RKO (cell line): ENCODE measurements around the gene RBBP8.

Experiments used
- DNase-seq: peaks from one replicate; pipeline ENCODE4 v3.0.0-alpha.2; 2016; ENCODE audit warnings: low spot score

RBBP8 gene

DNA sequence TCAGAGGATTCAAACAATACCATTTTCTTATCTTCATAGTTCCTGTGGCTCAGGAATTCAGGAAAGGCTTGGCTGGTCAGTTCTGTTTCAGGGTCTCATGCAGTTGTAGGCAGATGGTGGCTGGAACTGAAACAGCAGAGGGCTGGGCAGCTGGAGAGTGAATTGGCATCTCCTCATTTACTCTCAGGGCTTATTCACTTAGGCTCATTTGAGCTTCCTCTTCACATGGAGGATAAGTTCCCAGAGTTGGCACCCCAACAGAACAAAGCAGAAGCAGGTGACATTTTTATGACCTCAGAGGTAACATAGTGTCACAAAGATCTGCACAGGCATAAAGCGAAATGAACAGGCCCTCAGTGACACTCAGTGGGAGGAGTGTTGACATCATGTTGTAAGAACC lies 66.1 kb downstream of the RBBP8 start:
- no peak for DNase-seq

DNA sequence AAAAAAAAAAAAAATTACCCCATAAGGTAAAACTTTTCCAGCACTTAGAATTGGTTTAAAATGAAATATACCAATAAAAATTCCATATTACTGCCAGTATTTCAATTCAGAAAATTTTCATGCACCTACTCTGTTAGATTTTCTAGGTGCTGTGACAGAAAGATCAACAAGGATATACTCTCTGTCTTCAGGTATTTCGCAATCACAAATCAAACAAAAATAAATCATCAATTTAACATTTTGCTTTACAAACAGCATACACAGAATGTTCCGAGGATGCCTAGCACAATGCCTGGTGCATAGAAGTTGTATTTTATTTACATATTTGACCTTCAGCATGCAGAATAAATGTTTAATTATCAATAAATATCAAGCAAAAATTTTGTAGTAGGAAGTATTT lies 66.5 kb downstream of the RBBP8 start:
- DNase-seq, result no peak

DNA sequence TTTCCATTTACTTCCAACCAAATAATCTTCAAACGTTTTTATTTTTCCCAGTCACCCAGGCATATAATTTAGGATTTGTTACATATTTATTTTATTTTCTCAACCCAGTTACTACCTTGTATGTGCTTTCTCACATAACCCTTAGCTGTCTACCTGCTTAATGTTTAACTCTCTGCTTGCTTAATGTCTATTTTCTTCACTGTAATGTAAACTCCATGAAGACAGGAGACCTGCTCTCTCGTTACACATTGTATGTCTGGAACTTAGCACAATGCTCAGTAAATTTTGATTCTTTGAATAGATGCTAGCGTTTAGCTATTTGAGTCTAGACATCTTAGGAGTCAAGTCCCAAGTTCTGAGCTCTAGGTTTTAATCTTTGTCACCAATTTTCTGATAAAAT lies 70.2 kb downstream of the RBBP8 start:
- no peak for DNase-seq

DNA sequence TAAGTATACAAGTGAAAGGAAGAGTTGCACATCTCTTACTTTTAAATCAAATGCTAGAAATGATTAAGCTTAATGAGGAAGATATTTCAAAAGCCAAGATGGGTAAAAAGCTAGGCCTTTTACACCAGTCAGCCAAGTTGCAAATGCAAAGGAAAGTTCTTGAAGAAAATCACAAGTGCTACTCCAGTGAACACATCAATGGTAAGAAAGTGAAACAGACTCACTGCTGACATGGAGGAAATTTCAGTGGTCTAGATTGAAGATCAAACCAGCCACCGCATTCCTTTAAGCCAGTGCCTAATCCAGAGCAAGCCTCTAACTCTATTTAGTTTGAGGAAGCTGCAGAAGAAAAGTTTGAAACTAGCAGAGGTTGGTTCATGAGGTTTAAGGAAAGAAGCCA lies 79.1 kb downstream of the RBBP8 start:
- DNase-seq, result no peak

DNA sequence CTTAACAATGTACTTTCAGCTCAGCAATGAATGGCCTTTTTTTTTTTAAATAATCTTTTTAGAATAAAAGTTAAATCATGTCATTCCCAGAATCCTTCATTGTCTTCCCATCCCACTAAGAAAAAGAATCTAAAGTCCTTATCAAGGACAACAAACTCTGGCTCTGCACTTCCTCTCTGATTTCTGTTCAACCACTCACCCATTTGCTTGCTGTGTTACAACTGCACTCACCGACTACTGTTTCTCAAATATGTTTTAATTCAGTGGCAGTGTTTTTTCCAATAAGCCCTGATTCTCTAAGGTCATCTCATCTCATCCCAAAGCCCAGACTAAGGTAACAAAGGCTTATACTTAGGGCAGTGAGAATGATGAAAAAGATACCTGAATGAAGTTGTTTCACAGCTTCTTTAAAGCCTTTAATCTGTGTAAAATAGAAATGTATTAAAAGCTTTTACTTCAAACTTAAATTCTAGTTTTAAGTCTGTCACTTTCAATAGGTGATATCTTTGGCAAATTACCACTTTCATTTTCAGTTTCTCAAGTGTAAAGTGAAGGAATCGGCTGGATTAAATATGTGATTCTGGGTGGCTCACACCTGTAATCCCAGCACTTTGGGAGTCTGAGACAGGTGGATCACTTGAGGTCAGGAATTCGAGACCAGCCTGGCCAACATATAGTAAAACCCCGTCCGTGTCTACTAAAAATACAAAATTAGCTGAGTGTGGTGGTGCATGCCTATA lies 87.6 kb downstream of the RBBP8 start:
- DNase-seq, result no peak

DNA sequence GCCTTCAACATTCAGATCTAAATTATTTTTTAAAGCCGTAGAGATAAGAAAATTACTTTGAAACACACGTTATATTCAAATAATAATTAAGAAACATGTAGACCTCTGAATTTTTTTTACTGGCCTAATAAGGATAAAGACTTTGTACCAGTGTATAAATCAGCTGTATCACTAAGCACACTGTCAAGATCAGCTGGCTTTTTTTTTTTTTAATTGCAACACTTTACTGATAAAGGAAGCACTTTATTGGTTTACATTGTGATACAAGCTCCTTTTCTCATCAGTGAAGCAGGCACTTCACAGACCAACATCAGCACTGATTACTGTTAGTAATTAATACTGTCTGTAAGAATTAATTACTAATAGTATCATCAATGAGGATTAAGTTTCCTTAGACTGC lies 88.5 kb downstream of the RBBP8 start:
- DNase-seq, result no peak

DNA sequence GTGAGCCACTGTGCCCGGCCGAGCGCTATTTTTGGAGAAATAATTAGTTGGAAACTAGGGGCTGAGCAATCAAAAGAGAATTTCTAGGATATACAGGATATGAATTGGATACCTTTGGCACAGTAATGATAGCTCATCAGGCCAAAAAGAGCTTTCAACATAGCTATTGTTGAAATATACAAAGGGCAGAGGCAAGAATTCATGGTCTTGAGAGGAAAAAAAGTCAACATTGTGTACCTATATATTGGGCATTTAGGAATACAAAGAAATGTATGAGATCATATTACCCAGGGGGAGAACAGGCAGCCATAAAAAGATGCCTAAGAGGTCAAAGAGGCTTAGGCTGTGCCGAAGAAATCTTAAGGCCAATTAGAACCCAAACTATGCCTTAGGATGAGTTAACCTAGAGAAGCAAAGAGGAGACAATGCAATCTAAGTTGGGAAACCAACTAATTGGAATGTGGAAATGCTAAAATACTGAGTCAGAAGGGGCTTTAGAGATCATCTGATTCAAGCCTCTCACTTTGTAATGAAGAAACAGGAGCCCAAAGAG lies 99.0 kb downstream of the RBBP8 start:
- no peak for DNase-seq

DNA sequence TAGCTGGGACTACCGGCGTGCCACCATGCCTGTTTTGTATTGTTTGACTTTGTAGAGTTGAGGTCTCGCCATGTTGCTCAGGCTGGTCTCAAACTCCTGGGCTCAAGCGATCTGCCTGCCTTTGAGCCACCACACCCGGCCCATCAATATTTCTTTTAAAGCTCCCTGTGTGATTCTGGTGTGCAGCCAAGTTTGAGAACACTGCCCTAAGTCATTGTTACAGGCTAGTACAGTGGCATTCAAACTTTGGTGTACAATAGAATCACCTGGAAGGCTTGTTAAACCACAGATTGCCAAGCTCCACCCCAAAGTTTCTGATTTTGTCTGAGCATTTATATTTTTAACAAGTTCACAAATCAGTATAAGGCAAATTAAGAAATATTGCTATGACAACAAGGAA lies 99.9 kb downstream of the RBBP8 start:
- DNase-seq, result no peak

DNA sequence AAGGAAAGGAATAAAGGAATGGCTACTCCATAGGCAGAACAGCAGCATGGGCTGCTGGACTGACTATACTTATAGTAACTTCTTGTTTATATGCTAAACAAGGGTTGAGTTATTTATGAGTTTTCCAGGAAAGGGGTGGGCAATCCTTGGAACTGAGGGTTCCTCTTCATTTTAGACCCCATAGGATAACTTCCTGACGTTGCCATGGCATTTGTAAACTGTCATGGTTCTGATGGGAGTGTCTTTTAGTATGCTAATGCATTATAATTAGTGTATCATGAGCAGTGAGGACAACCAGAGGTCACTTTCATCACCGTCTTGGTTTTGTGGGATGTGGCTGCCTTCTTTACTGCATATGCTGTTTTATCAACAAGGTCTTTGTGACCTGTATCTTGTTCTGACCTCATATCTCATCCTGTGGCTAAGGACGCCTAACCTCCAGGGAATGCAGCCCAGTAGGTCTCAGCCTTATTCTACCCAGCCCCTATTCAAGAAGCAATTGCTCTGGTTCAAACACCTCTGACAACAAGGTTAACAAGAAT lies 103.6 kb downstream of the RBBP8 start:
- no peak for DNase-seq

DNA sequence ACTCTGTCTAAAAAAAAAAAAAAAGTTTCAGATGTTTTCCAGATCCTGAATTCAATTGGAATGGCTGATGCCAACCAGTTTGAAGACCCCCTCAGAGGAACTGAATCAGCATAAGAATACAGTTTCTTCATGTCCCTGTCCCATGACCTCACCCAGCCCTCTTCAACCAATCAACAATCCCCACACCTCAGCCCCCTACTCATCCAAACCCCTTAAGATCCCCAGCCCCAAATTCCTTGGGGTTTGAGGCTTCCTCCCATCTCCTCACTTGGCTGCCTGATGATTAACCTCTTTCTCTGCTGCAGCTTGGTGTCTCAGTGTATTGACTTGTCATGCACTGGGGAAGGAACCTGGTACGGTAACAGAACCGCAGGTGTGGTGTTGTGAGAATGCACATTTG lies 104.5 kb downstream of the RBBP8 start:
- no peak for DNase-seq

DNA sequence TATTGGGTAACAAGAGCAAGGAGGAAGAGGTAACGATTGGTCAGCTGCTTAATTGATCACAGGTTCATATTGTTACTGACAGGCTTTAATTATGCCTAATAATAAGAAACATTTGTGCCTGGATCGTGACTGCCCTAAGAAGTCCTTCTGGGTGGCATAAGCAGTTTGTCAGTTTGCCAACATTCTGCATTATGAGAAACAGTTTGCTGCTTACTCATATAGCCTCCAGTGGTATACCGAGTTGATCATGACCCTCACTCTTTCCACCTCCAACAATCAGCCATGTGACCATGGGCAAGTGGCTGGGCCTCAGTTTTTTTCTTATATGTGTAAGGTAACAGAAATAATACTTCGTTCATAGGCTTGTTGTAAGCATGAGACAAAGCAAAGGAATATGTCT lies 105.6 kb downstream of the RBBP8 start:
- no peak for DNase-seq

DNA sequence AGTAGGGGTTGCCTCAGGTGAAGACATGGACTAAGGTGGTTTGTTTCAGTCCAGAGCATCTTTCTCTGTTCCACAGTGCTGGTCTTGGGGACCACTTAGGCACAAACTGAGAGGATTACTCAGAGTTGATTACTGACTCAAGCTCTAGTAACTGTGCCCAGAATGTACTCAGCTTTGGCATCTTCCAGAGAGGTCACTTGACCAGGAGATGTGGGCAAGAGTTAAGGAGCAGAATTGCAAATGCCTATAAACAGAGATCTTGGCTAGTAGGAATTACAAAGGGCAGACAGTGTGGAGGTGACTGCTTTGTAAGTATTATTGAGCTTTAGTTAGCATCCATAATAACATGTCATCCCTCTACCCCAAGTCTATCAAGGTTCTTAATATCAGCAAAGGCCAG lies 109.0 kb downstream of the RBBP8 start:
- DNase-seq, result no peak

DNA sequence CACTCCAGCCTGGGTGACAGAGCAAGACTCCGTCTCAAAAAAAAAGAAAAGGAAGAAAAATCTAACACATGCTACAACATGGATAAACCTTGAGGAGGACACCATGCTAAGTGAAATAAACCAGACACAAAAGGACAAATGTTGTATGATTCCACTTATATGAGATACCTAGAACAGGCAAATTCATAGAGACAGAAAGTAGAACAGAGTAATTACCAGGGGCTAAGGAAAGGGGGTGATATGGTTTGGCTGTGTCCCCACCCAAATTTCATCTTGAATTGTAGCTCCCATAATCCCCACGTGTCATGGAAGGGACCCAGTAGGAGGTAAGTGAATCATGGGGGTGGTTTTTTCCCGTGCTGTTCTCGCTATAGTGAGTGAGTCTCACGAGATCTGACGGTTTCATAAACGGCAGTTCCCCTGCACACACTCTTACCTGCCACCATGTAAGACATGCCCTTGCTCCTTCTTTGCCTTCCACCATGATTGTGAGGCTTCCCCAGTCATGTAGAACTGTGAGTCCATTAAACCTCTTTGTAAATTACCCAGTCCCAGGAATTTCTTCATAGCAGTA lies 110.8 kb downstream of the RBBP8 start:
- DNase-seq, result no peak

DNA sequence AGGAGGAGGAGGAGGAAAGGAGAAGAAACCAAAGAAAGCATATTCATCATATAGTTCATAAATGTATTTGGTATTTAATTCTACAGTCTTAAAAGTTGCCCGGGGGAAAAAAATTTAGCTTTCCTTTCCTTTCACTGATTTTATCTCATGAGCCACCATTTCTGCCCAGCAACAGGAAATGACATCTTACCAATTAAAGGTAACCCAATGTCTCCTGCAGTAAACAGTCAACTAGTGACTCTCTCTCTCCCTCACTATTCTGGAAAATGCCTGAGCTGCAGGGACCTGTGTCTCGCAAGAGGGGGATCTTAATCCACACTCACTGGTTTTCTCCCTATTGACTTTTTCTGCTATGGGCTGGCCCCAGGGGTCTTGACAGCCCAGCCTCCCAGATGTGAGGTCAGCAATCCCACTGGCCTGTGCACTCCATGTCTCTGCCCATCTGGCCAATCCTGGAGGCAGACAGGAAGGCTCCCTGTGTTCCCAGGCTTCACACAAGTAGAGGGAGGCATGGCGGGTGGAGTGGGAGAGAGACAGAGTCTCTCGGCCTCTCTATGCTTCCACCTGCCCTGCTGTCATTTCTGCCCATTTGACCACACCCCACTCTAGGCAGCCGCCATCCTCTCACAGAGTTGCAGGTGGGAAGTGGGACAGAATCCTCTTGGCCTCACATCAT lies 116.7 kb downstream of the RBBP8 start:
- DNase-seq, result no peak

DNA sequence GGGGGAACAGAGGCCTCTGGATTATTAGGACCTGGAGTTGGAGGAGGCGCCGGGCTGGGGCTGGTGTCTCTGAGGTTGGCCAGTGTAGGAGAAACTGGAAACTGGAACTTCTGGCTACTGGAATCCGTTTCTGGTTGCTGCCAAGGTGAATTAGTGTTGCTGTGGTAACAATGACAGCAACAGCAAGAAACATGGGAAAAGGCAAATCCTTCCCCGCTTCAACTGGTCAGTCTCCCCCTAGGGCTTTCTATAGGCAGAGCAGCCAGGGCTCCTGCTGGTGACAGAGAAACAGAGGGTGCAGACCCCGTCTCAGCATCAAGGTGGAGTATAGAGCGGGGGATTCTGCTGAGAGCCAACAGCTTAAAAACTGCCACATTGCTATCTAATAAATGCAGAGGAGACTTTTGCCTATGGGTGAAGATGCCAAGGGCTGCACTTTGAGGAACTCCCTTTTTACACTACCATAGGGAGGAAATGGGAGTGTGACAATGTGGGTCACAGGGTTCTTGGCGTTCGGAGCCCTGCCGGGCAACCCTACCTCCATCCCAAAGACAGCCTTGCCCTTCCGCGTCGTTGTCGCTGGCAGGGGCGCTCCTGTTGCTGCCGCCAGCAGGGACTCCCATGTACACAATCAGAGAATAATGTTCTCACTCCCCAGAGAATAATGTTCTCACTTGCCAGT lies 120.8 kb downstream of the RBBP8 start:
- no peak for DNase-seq

DNA sequence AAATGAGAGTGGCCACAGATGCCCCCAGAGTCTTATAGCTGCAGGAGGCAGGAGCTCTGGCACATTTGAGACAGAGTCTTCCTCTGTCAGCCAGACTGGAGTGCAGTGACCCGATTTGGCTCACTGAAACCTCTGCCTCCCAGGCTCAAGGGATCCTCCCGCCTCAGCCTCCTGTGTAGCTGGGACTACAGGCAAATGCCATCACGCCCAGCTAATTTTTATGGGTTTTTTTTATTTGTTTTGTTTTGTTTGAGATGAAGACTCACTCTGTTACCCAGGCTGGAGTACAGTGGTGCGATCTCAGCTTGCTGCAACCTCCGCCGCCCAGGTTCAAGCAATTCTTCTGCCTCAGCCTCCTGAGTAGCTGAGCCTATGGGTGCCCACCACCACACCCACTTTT lies 121.4 kb downstream of the RBBP8 start:
- no peak for DNase-seq

DNA sequence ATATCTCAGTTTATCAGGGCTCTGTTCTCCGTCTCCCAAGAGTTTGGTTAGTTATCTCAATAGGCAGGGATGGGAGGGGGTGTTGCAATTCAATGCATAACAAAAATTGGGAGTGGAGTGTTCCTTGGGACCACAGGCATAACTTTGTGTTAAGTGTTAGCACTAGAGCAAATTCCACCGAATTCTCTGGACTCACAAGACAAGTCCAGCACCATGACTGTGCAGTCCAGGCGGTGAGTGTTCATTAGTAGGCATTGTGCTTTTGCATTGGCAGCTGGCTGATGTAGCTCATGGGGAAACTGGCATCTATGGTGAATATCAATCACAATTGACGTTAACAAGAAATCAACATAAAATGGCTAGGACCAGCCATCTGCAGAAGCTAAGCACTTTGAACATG lies 123.2 kb downstream of the RBBP8 start:
- no peak for DNase-seq

DNA sequence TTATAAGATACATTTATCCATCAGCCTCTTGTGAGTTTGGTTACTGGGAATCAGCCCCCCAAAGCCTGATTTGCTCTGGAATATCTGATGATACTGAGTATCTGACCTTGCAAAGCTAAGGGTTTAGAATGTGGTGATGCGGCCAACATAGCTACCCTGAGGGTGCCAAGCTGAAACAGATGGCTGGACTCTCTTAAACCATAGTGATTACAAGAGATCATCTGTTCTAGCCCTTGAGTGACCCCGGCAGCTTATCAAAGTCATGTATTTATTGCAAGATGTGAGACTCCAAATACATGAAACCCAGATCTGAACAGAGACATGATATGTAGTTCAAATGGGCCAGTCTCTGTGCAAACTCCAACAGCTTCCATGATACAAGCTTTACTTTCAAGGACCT lies 124.0 kb downstream of the RBBP8 start:
- DNase-seq, result no peak

DNA sequence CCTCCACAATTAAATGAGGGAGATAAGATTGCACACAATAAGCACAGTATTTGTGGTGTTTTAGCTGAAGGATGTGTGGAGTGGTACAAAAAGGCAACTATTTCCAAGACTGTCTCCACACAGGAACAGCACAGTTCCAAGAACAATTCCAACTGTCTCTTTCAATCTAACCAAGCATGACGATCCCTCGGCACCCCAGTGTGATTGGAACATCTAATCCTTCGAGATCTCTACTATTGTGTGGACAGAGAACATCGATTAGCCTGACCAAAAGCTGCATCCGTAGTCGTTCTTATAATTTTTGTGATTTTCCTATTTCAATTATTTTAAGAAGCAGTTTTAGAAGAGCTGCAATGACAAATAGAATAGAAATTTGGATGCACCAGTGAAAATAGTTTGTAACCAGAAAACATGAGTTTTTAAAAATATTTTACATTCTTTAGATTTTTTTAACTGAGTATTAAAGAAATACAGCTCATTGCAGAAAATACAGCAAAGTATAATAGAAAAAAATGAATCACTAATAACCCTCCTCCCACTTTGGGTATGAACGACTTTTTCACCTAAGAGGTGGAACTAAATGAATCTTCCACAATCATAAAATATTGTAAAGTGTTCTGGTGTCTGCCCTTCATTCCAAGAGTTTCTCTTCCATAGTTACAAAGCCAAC lies 125.8 kb downstream of the RBBP8 start:
- DNase-seq, result no peak

DNA sequence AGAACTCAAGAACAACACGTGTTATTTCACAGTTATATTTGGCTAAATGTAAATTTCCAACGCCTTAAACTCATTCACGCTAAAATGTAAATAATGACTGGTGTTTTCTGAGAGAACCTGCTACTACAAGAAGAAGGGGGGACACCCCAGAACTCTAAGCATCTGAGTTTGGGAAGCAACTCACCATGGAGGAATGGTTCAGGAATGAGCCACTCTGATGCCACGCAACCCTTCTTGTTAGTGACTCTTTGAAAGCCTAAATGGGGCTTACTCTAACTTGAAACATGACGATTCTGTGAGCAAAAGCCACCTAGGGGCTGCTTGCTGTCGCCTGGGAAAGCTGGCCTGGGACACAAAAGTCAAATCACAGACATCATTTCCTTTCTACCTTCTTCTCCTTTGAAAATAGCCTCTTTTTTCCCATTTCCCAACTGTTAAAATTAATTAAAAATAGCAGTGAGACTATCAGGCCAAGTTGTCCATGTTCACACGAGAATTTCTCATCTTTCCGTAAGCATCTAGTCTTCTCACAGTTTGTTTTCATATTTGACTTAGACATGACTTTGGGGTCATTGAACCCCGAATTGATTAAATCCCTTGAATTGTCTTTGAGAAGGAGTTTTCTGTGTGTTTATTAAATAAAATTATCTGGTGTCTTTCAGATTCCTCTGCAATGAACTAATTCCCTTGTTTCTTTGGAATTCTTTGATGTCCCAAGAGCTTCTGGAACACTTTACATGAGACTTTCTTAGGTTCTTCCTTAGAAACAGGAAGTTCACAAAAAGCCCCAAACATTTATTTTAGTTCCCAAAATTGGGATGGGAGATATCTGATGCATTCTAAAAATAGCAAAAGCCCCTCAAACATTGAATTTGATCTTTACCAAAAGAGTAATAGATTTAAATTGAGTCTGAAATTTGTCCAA lies 126.7 kb downstream of the RBBP8 start:
- DNase-seq, result no peak

DNA sequence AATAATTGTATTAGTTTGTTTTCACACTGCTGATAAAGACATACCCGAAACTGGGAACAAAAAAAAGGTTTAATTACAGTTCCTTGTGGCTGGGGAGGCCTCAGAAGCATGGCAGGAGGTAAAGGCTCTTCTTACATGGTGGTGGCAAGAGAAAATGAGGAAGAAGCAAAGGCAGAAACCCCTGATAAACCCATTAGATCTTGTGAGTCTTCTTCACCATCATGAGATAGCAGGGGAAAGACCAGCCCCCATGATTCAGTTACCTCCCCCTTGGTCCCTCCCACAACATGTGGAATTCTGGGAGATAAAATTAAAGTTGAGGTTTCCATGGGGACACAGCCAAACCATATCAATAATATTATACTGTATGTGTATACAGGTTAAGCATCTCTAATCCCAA lies 128.9 kb downstream of the RBBP8 start:
- DNase-seq, result no peak
